ENCODE results near the gene FAM229B.
"Not testable (repeated sequence)": the region's sequence is repeated elsewhere in the genome, so short reads cannot be mapped to it uniquely, and the experiment has no call there.

The FAM229B gene

DNA sequence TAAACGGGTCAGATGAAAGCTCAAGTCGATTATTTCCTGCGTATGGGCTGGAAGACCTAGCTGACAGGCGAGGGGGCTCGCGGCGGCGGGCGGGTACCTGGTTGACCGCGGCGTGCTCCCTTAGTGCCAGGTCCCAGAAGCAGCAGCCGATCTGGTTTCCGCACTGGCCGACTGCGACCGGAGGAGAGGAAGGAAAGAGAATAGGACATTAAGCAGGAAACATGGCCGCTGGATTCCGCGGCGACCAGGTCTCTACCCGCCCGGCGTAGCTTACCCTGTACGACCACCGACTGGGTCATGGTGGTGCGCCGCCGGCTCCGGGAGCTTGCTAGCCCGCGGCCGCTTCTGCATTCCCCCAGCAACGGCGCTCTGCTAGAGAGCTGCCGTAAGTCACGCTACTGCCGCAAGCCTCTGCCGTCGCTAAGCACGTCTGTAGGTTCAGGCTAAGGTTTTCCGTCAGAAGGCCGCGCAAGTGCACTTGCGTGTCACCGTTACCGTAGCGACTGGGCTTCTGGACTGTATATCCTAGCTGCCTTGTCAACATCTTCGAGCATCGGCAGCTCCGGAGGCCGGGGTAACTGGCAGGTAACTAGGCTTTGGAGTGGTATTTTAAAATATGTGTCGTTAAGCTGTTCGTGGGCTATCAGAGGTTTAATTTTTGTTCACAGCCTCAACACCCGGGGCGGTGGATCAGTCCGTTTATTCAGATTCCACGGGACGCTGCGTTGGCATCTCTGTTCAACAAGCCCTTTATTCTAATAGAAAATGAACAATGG is at the start of gene FAM229B, which contains the start of gene TUBE1:
TSS of gene FAM229B (plus strand) at position 456 of the 776 bp plus-strand sequence. CDS start 11,693 bp downstream, outside the sequence.
TSS of gene TUBE1 (minus strand) at position 347 of the 776 bp plus-strand sequence. CDS start at position 299, 48 bp downstream.
- DNase-seq: peak; percentile 95 to 98

GRCh38 chr6:112037783-112038216 is 49.6 kb upstream of the FAM229B start:
- no peak for DNase-seq

GRCh38 chr6:112038268-112038667 is 49.1 kb upstream of the FAM229B start:
- no peak for DNase-seq

DNA sequence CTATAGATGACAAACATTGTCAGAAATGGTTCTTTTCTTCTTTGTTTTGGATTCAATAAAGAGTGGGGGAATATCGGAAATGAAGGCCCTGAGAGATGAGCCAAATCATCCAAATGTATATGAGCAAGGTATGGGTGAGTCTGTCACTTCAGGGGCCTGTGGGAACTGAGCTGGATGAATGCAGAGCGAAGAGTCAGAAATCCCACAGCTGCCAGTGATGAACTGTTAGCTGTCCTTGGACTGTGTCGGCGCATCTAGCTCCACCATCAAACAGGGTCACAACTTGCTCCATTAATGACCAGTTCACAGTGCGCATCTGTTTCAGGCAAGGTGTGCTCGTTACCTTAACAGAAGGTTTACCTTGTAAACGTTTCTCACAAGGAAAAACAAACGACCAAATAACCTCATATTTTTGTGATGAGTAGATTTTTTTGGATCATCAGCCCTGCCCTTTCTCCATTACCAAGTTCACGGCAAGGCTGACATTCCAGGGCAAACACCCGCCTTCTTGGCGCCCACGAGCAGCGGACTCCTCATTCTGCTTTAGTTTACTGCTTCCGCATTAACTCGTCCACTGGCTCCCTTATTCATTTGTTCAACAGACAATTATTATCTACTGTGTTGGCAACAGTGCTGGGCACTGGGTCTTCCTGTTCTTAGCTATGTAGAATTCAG is 48.5 kb upstream of the FAM229B start:
- no peak for DNase-seq

- DNase-seq: no peak
Measured at GRCh38 chr6:112039431-112039770, 48.0 kb upstream of the FAM229B start.

DNA sequence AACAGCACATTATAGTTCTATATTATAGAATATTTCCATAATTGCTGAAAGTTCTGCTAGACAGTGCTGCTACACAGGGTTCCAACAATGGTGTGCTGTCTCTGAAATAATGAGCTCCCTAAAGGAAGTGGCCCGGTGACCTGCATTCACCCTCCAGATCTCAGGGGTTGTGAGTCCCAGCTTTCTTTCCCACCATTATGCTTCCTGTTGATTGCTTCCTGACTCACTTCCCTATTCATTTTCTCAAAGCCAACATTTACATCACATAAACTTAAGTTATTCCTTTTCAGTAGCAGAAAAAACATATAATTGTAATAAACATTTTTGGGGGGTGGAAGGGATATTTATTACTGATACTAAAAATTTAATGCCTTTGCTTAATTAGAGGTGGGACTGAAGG is 46.4 kb upstream of the FAM229B start:
- DNase-seq: no peak

DNA sequence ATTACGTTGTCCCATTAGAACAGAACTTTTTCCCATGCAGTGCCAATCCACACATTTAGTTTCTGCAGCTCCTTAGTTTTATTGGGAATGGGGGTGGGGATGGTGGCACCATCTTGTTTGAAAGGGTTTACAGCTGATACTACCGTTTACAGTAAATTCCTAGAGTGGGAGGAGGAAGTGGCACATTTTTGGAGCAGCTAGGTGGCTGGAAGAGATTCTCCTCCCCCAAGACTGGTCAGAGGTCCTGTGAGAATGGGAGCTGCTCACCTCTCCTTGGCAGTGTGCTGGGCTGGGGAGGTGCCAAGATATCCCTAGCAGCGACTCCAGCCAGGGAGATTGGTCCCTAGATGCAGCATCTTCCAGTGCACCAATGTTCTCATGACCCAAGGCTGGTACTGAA is 45.9 kb upstream of the FAM229B start:
- DNase-seq: no peak

DNA sequence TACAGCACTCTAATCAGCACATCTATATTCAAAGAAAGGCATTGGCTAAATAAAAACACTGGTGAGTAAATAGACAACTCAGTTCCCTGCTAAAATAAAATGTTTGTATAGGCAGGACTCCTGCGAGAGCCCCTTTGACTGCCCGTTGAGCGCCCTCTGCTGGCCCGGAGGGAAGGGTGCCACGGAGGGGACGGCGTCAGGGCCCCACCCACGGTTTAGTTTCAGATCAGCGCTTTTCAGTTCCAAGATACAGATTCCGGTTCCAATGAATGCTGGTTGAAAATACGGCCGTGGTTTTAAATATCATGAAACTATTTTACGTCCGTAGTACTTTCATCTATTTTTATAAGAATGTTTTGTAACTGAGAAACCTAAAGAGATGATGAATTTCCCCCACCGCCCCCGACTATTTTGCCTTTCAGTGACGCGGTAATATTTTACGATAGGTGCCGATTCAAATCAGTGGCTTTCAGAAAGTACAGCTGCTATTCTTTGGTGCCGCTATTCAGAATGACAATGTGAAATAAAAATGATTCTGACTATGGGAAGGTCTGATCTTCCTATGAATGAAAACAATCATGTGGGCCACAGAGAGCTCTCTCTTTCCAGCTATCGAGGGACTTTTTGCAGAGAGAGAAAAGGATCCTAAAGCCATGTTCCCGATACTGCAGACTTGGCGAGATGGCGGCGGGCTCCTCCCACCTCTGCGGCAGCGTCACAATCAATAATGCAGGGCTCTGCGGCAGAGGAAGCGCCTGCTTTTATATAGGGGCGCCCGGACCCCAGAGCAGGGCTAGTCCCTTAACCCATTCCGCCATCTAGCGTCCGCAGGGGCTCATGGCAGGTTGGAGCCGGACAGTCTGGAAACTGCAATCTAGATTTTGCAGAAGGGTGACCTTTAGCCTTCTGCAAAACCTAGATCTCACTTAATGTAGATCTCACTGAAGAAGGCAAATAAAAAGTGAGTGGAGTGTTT is 44.1 kb upstream of the FAM229B start:
- DNase-seq: peak; percentile 91 to 96

DNA sequence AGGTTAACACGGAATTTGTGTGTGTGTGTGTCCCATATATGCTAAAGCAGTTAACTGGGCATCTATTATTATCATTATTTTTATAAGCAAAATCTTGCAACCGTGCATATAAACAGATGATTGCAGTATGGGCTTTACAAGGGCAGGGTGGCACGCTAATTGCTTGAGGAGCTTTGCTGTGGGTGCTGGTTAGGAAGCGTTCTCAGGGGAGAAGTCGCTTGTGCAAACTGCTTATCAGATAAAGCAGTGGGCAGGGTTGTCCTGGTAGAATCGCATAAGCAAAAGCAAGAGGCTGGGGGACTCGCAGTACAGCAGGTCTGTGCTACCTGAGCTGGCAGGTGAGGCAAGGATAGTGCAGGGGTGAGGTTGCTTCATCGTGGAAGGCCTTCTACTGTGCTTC is 43.2 kb upstream of the FAM229B start:
- DNase-seq: peak in 1 of 2 experiments; percentile 14

DNA sequence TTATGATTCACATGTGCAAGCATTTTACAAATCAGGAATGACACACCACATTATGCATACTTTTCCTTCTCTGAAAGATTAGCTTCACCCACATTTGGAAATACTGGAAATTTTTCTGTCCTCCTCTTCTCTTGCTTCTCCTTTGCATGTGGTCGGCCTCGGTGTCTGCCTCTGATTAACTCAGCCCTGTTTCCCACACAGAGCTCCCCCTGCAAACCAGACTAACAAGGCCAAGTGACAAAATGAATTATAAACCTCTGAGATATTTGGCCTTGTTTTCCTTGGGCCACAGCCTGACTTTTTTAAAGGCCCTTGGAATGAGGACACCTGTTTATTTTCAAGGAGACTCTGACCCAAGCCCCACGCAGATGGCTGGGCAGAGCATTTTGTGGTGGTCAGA is 42.5 kb upstream of the FAM229B start:
- DNase-seq: no peak

- DNase-seq: not testable (repeated sequence)
Measured at GRCh38 chr6:112047523-112047922, 39.9 kb upstream of the FAM229B start.

DNA sequence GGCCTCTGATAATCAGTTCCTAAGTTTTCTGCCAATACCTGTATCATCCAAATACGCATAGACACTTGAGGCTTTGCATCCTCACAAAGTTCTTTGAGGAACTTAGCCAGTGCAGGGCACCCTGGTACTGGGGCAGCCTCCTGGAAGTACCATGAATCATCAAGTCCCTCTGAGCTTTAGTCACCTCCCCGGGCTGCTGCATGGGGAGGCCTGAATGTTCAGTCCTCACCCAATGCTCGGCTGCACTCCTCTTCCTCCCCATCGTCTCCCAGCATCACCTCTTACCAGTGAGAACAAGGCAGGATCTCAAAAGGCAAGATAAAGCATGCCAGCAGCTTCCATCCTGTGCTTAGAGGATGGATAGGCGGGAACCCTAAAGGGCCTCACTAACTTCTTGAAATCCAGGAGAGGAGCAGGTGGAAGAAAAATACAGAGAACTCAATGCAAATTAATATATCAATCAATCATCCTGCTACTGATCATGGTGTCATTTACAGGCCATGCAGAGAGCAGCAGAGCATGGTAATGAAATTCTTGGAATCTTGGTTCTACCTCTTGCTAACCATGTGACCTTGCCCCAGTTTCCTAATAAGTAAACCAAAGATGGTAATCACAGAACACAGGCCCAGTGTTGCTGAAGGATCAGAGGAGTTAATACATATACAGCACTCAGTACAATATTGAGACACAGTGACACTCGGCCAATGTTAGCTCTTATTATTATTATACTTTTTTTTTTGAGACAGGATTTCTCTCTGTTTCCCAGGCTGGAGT is 38.2 kb upstream of the FAM229B start:
- no peak for DNase-seq

GRCh38 chr6:112049996-112050395 is 37.4 kb upstream of the FAM229B start:
- DNase-seq: no peak

- DNase-seq: no peak
Measured at GRCh38 chr6:112050429-112050828, 37.0 kb upstream of the FAM229B start.

DNA sequence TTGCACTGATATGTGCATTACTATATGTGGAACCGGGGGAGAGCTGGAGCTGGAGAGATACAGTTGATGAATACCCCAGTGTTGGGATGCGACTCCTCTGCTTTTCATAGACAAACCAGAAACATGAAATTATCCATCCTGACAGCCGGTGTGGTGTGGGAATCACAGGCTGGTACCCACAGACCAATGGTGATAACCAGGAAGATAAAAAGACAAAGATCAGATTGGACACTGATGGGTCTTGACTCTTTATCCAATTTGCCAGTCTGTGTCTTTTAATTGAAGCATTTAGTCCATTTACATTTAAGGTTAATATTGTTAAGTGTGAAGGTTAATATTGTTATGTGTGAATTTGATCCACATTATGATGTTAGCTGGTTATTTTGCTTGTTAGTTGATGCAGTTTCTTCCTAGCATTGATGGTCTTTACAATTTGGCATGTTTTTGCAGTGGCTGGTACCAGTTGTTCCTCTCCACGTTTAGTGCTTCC is 36.1 kb upstream of the FAM229B start:
- not testable (repeated sequence) for DNase-seq

- DNase-seq: no peak
Measured at GRCh38 chr6:112054001-112054400, 33.4 kb upstream of the FAM229B start, which contains the start of gene CCN6. Gene CCN6, plus strand, starts transcription at chr6:112054104. Its CDS starts 254 bp downstream, at chr6:112054358.

- DNase-seq: no peak
Measured at GRCh38 chr6:112054555-112055190, 32.7 kb upstream of the FAM229B start.

DNA sequence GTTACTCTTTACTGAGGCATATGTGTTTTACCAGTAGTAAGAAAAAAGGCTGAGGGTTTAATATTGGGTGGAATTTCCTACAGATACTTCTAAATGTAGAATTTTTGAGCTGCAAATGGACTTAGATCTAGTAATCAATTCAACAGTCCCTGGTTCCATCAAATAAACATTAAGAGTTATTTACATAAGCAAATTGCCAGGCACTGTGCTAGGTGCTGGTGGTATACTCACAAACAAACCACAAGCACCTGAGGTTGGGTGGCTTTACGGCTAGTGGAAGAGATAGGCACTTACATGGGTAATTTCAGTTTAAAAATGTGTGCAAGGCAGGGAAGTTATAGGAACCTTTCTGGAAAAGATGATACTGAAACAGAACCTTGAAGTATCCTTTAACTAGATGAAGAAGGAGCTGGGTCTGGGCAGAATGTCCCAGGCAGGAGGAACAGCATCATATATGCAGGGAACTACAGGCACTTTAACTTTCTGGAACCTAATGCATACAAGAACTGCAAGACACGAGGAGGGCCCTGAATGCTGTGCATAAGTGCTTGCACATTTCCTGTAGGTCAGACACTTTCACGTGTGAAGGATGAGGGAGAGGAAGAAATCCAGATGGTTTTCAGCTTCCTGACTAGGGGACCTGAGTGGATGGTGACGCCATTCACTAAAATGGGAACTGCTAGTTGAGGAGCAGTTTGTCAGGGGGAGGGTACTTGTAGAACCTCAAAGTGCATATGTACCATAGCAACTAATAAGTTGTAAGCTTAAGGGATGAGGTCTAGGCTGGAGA is 29.0 kb upstream of the FAM229B start:
- peak; percentile 26 to 62 for DNase-seq

GRCh38 chr6:112061605-112062004 is 25.8 kb upstream of the FAM229B start:
- DNase-seq: no peak

- DNase-seq: no peak
Measured at GRCh38 chr6:112062966-112063365, 24.4 kb upstream of the FAM229B start.

All from NCI-H526 (cell line).